ENCODE measurements around the gene ZNF436. TPM values are rescaled to one million over a fixed set of nuclear protein-coding genes. Genes with fewer than 3 reads are reported as not detected.

The ZNF436 gene
- total and polyA plus RNA-seq, 9 of the 15 experiments (the other 6 are each of a cell fraction or from before 2014, with no cell fraction given), result 2.1 to 11.3 (median 6.8) TPM

GRCh38 chr1:23416964-23417363 is 47.3 kb upstream of the ZNF436 start:
- H3K9me1 ChIP-seq (ENCODE audit: control insufficient read depth, insufficient read depth, low read length), result peaks cover 3% of the 10 kb centered on the region
- H4K20me1 ChIP-seq (replicated peaks; ENCODE audit: control insufficient read depth, insufficient read depth, low read length), result no peaks in the 10 kb centered on the region
- H2AFZ ChIP-seq (ENCODE audit: low read depth, low read length), result no peak overlapping the region
- 58% methylated on average over 4 of the region's 4 CpGs for WGBS (ENCODE audit: insufficient coverage, low coverage, missing lambda C conversion rate)
- no peaks in the 10 kb centered on the region for H3K9me3 ChIP-seq (replicated peaks; ENCODE audit: control insufficient read depth, insufficient read depth, low read depth, low read length)
- DNase-seq (ENCODE audit: extremely low read depth in 1 of 4, low spot score in 3 of 4) (no peak), ATAC-seq (no peak), FAIRE-seq (no peak)
- 0 out of 2 replicates have a peak, but pooled peaks have one; percentile 31 for TF ChIP-seq SMARCA5 (IDR thresholded peaks at IDR 0.05)
- TF ChIP-seq HES1 (IDR thresholded peaks at IDR 0.05; ENCODE audit: low read depth), result no peak
- peak; percentile 35; the same call in 1 of the 2 replicates for TF ChIP-seq ZNF512 (tag; IDR thresholded peaks at IDR 0.05)
- BruUV-seq (replicated peaks), result no TSS peak
- H3K79me2 ChIP-seq (ENCODE audit: control insufficient read depth, insufficient read depth, low read length), result no peaks in the 10 kb centered on the region
- ChIA-PET POLR2A (interaction anchor here (0.6 to 1.1 kb wide), 4 partner anchors 9 to 77 kb away, joined by 3 to 5 read pairs (median 4); no protein-coding TSS in a partner anchor), CTCF (ENCODE audit: low intra/inter-chr PET ratio) (no interaction called here)
- in situ Hi-C loops (cut with MboI), result no loop called here
- H3K27ac ChIP-seq (ENCODE audit: extremely low read depth, low read depth, low read length), result no peak overlapping the region
- no peak overlapping the region for H3K4me3 ChIP-seq
- no peaks in the 10 kb centered on the region for H3K27me3 ChIP-seq (ENCODE audit: control insufficient read depth in 2 of 2, insufficient read depth in 2 of 2, low read length in 2 of 2)
- no peak overlapping the region; the same call in 1 of the 2 replicates for H3K4me2 ChIP-seq (ENCODE audit: insufficient read depth, low read length)
- H3K36me3 ChIP-seq (ENCODE audit: control insufficient read depth, insufficient read depth, low read length), result no peaks in the 10 kb centered on the region
- peaks cover 10 to 17% of the 10 kb centered on the region in 2 experiments for H3K4me1 ChIP-seq (replicated peaks in 1 of 2; ENCODE audit: control insufficient read depth in 2 of 2, insufficient read depth in 2 of 2, low read length in 2 of 2)
- no peak overlapping the region for H3K9ac ChIP-seq (ENCODE audit: insufficient read depth in 1 of 2, low read depth in 2 of 2, low read length in 2 of 2)
- intact Hi-C loops (cut with micrococcal nuclease), result no loop called here
